ENCODE results near the gene KLF15. TPM values are rescaled to one million over a fixed set of nuclear protein-coding genes. Genes with fewer than 3 reads are reported as not detected.

The KLF15 gene
- total RNA-seq, 1 donor from 2014 or later, result 0.31 TPM

DNA sequence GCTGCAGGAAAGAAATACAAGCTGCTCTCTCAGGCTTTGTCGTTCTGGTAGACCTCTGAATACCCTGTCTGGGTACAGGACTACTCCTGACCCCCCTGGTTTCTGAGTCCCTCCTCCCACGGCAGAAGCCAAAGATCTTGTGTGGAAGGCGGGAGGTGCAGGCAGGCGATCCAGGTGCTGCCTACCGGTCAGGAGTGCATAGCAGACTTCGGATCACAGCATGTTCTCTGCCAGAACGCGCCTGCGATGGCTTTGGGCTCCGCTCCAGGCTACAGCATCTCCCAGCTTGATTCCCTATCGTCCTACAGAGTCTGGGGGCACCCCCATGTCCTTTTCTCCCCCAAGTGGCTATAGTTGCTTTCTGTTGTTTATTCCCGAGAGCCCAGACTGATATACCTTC lies 35.0 kb upstream of the KLF15 start:
- H3K4me1 Mint-ChIP-seq, result peaks cover 15% of the 10 kb centered on the region
- intact Hi-C loops (cut with micrococcal nuclease), result no loop called here
- ChIA-PET POLR2A (no interaction called here), CTCF (interaction anchor here (1.0 to 2.6 kb wide), 2 partner anchors 192 to 258 kb away, joined by 3 to 16 read pairs; no protein-coding TSS in a partner anchor)
- H3K27me3 Mint-ChIP-seq, result peaks cover 54% of the 10 kb centered on the region
- DNase-seq, result no peak
- no peak for ATAC-seq (ENCODE audit: low read depth)
- no peaks in the 10 kb centered on the region for H3K36me3 Mint-ChIP-seq (ENCODE audit: low read depth)
- H3K4me3 Mint-ChIP-seq, result no peak overlapping the region
- TF ChIP-seq, protein P1, sequence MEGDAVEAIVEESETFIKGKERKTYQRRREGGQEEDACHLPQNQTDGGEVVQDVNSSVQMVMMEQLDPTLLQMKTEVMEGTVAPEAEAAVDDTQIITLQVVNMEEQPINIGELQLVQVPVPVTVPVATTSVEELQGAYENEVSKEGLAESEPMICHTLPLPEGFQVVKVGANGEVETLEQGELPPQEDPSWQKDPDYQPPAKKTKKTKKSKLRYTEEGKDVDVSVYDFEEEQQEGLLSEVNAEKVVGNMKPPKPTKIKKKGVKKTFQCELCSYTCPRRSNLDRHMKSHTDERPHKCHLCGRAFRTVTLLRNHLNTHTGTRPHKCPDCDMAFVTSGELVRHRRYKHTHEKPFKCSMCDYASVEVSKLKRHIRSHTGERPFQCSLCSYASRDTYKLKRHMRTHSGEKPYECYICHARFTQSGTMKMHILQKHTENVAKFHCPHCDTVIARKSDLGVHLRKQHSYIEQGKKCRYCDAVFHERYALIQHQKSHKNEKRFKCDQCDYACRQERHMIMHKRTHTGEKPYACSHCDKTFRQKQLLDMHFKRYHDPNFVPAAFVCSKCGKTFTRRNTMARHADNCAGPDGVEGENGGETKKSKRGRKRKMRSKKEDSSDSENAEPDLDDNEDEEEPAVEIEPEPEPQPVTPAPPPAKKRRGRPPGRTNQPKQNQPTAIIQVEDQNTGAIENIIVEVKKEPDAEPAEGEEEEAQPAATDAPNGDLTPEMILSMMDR (IDR thresholded peaks at IDR 0.05), result no peak
- H3K27ac Mint-ChIP-seq, result no peak overlapping the region
- H3K9me3 Mint-ChIP-seq, result no peaks in the 10 kb centered on the region

DNA sequence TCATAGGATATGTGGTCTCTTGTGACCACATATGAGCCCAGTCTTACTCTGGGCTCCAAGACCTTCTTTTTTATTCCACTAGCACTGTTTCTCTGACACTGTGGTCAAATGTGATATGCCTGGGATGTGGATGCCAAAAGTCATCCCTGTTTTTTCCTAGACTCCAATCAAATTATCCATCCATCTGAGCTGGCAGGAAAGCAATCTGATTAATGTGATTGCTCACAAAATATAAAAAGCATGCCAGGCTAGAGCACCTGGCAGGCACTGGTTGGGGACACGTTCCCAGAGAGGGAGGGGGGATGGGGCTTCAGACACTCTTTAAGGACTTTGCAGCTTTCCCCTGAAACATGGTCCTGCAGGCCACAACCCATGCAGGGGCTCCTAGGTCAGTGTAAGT lies 34.4 kb upstream of the KLF15 start:
- Mint-ChIP-seq H3K4me3 (no peak overlapping the region), H3K27ac (no peak overlapping the region), H3K36me3 (ENCODE audit: low read depth) (no peaks in the 10 kb centered on the region), H3K9me3 (no peaks in the 10 kb centered on the region), H3K27me3 (peaks cover 54% of the 10 kb centered on the region), H3K4me1 (peaks cover 15% of the 10 kb centered on the region)
- DNase-seq (no peak), ATAC-seq (ENCODE audit: low read depth) (no peak)
- ChIA-PET POLR2A (no interaction called here), CTCF (interaction anchor here (2.6 kb wide), 1 partner anchor 257 kb away, joined by 16 read pairs; no protein-coding TSS in a partner anchor)
- intact Hi-C loops (cut with micrococcal nuclease), result no loop called here
- TF ChIP-seq, protein P1 (IDR thresholded peaks at IDR 0.05), result no peak

GRCh38 chr3:126390751-126391150 lies 33.5 kb upstream of the KLF15 start:
- peaks cover 15% of the 10 kb centered on the region for H3K4me1 Mint-ChIP-seq
- intact Hi-C loops (cut with micrococcal nuclease), result no loop called here
- no peaks in the 10 kb centered on the region for H3K9me3 Mint-ChIP-seq
- CTCF ChIA-PET, result no interaction called here
- peaks cover 52% of the 10 kb centered on the region for H3K27me3 Mint-ChIP-seq
- no peak for DNase-seq
- ATAC-seq (ENCODE audit: low read depth), result no peak
- POLR2A ChIA-PET, result no interaction called here
- H3K4me3 Mint-ChIP-seq, result no peak overlapping the region
- TF ChIP-seq, protein P1 (IDR thresholded peaks at IDR 0.05), result no peak
- H3K36me3 Mint-ChIP-seq (ENCODE audit: low read depth), result no peaks in the 10 kb centered on the region
- no peak overlapping the region for H3K27ac Mint-ChIP-seq

DNA sequence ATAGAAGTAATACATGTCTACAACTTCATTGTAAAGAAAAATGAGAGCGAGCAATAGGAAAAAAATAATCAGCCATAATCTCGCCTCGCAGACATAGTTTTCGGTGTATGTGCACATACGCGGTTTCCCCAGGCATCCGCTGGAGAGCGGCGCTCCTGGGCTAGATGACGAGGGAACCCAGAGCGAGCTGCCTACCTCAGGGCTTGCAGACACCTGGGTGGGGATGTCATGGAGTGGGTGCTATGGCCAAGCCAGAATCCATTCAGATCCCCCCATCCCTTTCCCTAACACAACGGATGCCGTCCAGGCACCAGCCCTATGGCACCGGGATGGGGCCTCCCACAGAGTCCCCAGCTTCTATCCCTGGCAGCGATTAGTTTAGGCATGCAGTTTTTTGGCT lies 33.0 kb upstream of the KLF15 start:
- no peak for ATAC-seq (ENCODE audit: low read depth)
- Mint-ChIP-seq H3K27ac (no peak overlapping the region), H3K4me3 (no peak overlapping the region), H3K36me3 (ENCODE audit: low read depth) (no peaks in the 10 kb centered on the region), H3K9me3 (no peaks in the 10 kb centered on the region), H3K27me3 (peaks cover 48% of the 10 kb centered on the region), H3K4me1 (peaks cover 15% of the 10 kb centered on the region)
- TF ChIP-seq, protein P1 (IDR thresholded peaks at IDR 0.05), result no peak
- DNase-seq, result no peak
- intact Hi-C loops (cut with micrococcal nuclease), result no loop called here
- ChIA-PET POLR2A (no interaction called here), CTCF (interaction anchor here (1.3 kb wide), 1 partner anchor 39 kb away, joined by 3 read pairs; no protein-coding TSS in a partner anchor)

DNA sequence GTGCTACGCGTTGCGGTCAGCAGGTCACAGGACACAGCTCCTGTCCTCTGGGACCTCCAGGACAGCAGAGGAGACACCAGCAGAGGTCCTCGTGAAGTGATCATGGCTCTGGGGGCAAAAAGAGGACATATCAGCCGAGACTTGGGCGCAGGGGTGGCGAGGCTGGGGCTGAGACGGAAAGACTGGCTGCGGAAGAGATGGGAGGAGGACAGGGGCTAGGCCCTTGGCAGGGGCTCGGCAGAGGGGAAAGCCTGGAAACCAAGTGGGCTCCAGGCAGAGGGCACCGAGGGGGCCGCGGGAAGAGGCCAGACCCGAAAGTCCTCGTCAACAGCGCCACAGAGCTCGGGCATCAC lies 32.6 kb upstream of the KLF15 start:
- Mint-ChIP-seq H3K27ac (no peak overlapping the region), H3K36me3 (ENCODE audit: low read depth) (no peaks in the 10 kb centered on the region), H3K4me3 (peak overlapping the region; percentile 53), H3K27me3 (peaks cover 46% of the 10 kb centered on the region), H3K9me3 (no peaks in the 10 kb centered on the region), H3K4me1 (peaks cover 15% of the 10 kb centered on the region)
- ATAC-seq (ENCODE audit: low read depth) (no peak), DNase-seq (no peak)
- ChIA-PET POLR2A (no interaction called here), CTCF (interaction anchor here (1.3 kb wide), 1 partner anchor 39 kb away, joined by 3 read pairs; no protein-coding TSS in a partner anchor)
- TF ChIP-seq, protein P1 (IDR thresholded peaks at IDR 0.05), result no peak
- intact Hi-C loops (cut with micrococcal nuclease), result loop anchor here (1.0 to 5.0 kb wide), 4 partner anchors 32 to 622 kb away; partner anchors contain the start of gene KLF15

Data from activated B cell treated with CpG ODN at 0.5 μM for 24 hours (primary cell).